ENCODE results near the gene SATB2.

SATB2 gene

DNA sequence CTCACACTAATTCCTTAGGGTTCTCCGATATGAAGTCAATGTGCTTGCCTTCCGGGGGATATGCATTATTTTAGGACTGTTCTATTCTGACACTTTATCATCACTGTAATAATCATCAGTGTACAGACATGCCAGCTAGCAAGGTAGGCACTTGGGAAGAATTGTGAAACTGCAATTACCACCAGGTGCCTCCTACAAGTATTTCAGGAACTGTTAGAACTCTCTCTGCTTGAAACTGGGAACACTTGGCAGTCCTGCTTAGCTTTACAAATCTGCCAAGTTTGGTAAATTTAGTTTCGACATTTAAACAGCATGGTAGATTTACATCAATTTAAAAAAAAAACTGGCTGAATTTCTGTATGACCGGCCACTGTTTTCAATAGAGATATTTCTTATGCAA, 128.7 kb downstream of the SATB2 start:
- H3K36me3 ChIP-seq (replicated peaks in 1 of 2; ENCODE audit: control insufficient read depth in 2 of 2, insufficient read depth in 2 of 2, low read length in 2 of 2): peaks cover 0 to 17% of the 10 kb centered on the region in 2 donors
- no peak overlapping the region for H3K14ac ChIP-seq (ENCODE audit: low read length)
- H3K27me3 ChIP-seq (ENCODE audit: control insufficient read depth in 3 of 3, insufficient read depth in 3 of 3, low read depth in 1 of 3, low read length in 3 of 3): no peaks in the 10 kb centered on the region
- no peak overlapping the region for H3K4me2 ChIP-seq (ENCODE audit: insufficient read depth, low read length, poor library complexity, severe bottlenecking)
- no peak overlapping the region for H4K91ac ChIP-seq (ENCODE audit: low read depth, low read length, poor library complexity)
- H4K8ac ChIP-seq (ENCODE audit: low read depth, low read length): no peak overlapping the region
- no peak for DNase-seq (ENCODE audit: low spot score)
- H3K23ac ChIP-seq (ENCODE audit: low read depth, low read length, poor library complexity): no peak overlapping the region
- H3K79me1 ChIP-seq (ENCODE audit: low read depth, low read length): no peaks in the 10 kb centered on the region
- H2BK5ac ChIP-seq (ENCODE audit: low read length): no peak overlapping the region
- H3K9ac ChIP-seq (ENCODE audit: low read depth, low read length, poor library complexity): no peak overlapping the region
- H2AFZ ChIP-seq (ENCODE audit: low read length): no peak overlapping the region
- H2BK15ac ChIP-seq (ENCODE audit: low read length): no peak overlapping the region
- H2BK120ac ChIP-seq (ENCODE audit: low read depth, low read length): no peak overlapping the region
- H3K18ac ChIP-seq (ENCODE audit: low read length): no peak overlapping the region
- peaks cover 0 to 1% of the 10 kb centered on the region in 2 donors for H3K9me3 ChIP-seq (replicated peaks in 1 of 2; ENCODE audit: control insufficient read depth in 2 of 2, insufficient read depth in 1 of 2, low read depth in 1 of 2, low read length in 2 of 2)
- whole genome bisulfite sequencing, 2 donors (ENCODE audit: extremely low coverage in 2 of 2, insufficient read length in 2 of 2, insufficient replicate concordance in 1 of 2): no CpG with 5 or more reads among the region's 4 CpGs
- H3K4me3 ChIP-seq (ENCODE audit: low read length in 2 of 2): no peak overlapping the region
- H2AK5ac ChIP-seq (ENCODE audit: low read depth, low read length): no peak overlapping the region
- no peak overlapping the region for H2BK12ac ChIP-seq (ENCODE audit: low read length)
- no peaks in the 10 kb centered on the region for H3K4me1 ChIP-seq (ENCODE audit: control insufficient read depth in 2 of 2, insufficient read depth in 1 of 2, low read depth in 1 of 2, low read length in 2 of 2)
- no peak overlapping the region for H3K4ac ChIP-seq (ENCODE audit: low read length)
- H3K27ac ChIP-seq (replicated peaks; ENCODE audit: low read length): no peak overlapping the region

DNA sequence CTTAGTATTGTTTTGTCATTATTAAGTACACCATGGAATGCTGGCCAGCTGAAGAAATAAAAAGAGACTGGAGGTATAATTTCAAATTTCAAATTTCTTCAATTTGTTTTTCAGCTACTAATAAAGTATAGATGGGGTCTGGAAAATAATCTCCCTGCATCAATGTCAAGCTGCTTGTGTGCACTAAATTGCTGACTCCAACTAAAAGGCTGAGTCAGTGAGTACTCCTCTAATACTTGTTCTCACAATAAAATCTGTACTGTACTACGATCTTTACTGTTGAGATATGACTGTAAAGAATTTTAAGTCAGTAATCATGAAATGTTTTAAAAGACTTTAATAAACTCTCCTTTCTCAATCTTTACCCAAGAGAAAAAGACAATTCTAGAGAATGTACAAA, 131.9 kb downstream of the SATB2 start:
- Histone ChIP-seq H3K36me3 (replicated peaks in 1 of 2; ENCODE audit: control insufficient read depth in 2 of 2, insufficient read depth in 2 of 2, low read length in 2 of 2) (peaks cover 0 to 27% of the 10 kb centered on the region in 2 donors), H2BK15ac (ENCODE audit: low read length) (no peak overlapping the region), H3K9me3 (replicated peaks in 1 of 2; ENCODE audit: control insufficient read depth in 2 of 2, insufficient read depth in 1 of 2, low read depth in 1 of 2, low read length in 2 of 2) (peaks cover 0 to 1% of the 10 kb centered on the region in 2 donors), H4K91ac (ENCODE audit: low read depth, low read length, poor library complexity) (no peak overlapping the region), H3K4me1 (ENCODE audit: control insufficient read depth in 2 of 2, insufficient read depth in 1 of 2, low read depth in 1 of 2, low read length in 2 of 2) (no peaks in the 10 kb centered on the region), H3K27me3 (ENCODE audit: control insufficient read depth in 3 of 3, insufficient read depth in 3 of 3, low read depth in 1 of 3, low read length in 3 of 3) (no peaks in the 10 kb centered on the region), H2AFZ (ENCODE audit: low read length) (no peak overlapping the region), H2AK5ac (ENCODE audit: low read depth, low read length) (no peak overlapping the region), H3K4me2 (ENCODE audit: insufficient read depth, low read length, poor library complexity, severe bottlenecking) (no peak overlapping the region), H3K4ac (ENCODE audit: low read length) (no peak overlapping the region), H3K27ac (replicated peaks; ENCODE audit: low read length) (no peak overlapping the region), H2BK120ac (ENCODE audit: low read depth, low read length) (no peak overlapping the region), H2BK12ac (ENCODE audit: low read length) (no peak overlapping the region), H3K9ac (ENCODE audit: low read depth, low read length, poor library complexity) (no peak overlapping the region), H4K8ac (ENCODE audit: low read depth, low read length) (no peak overlapping the region), H3K23ac (ENCODE audit: low read depth, low read length, poor library complexity) (no peak overlapping the region), H2BK5ac (ENCODE audit: low read length) (no peak overlapping the region), H3K4me3 (ENCODE audit: low read length in 2 of 2) (no peak overlapping the region), H3K14ac (ENCODE audit: low read length) (no peak overlapping the region), H3K79me1 (ENCODE audit: low read depth, low read length) (no peaks in the 10 kb centered on the region), H3K18ac (ENCODE audit: low read length) (no peak overlapping the region)
- no peak for DNase-seq (ENCODE audit: low spot score)
- WGBS, 2 donors (ENCODE audit: extremely low coverage in 2 of 2, insufficient read length in 2 of 2, insufficient replicate concordance in 1 of 2): no CpG with 5 or more reads among the region's 1 CpG

DNA sequence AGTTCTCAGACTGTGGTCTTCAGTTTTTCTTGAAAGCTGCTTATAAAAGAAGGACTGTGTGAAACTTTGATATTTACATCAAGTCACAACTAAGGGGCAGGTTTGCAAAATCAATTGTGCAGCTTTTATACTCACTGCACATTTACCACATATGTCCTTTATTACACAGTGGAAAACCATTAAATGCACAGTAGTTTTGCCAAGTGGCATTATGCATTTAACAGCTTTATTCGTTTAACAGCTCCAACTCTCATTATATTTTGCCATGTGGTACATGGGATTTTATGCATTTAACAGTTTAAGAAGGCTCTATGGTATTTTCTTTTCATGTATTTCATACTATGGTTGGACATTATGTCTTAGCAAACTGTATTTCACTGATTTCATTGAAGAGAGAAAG, 135.6 kb downstream of the SATB2 start:
- Histone ChIP-seq H3K79me1 (ENCODE audit: low read depth, low read length) (no peaks in the 10 kb centered on the region), H3K4ac (ENCODE audit: low read length) (no peak overlapping the region), H3K27ac (replicated peaks; ENCODE audit: low read length) (no peak overlapping the region), H4K91ac (ENCODE audit: low read depth, low read length, poor library complexity) (no peak overlapping the region), H3K14ac (ENCODE audit: low read length) (no peak overlapping the region), H3K4me1 (ENCODE audit: control insufficient read depth in 2 of 2, insufficient read depth in 1 of 2, low read depth in 1 of 2, low read length in 2 of 2) (no peaks in the 10 kb centered on the region), H3K27me3 (ENCODE audit: control insufficient read depth in 3 of 3, insufficient read depth in 3 of 3, low read depth in 1 of 3, low read length in 3 of 3) (no peaks in the 10 kb centered on the region), H3K4me3 (ENCODE audit: low read length in 2 of 2) (no peak overlapping the region), H2AK5ac (ENCODE audit: low read depth, low read length) (no peak overlapping the region), H3K23ac (ENCODE audit: low read depth, low read length, poor library complexity) (no peak overlapping the region), H3K4me2 (ENCODE audit: insufficient read depth, low read length, poor library complexity, severe bottlenecking) (no peak overlapping the region), H3K9ac (ENCODE audit: low read depth, low read length, poor library complexity) (no peak overlapping the region), H3K9me3 (replicated peaks in 1 of 2; ENCODE audit: control insufficient read depth in 2 of 2, insufficient read depth in 1 of 2, low read depth in 1 of 2, low read length in 2 of 2) (peaks cover 0 to 1% of the 10 kb centered on the region in 2 donors), H2BK5ac (ENCODE audit: low read length) (no peak overlapping the region), H2AFZ (ENCODE audit: low read length) (no peak overlapping the region), H2BK15ac (ENCODE audit: low read length) (no peak overlapping the region), H3K36me3 (replicated peaks in 1 of 2; ENCODE audit: control insufficient read depth in 2 of 2, insufficient read depth in 2 of 2, low read length in 2 of 2) (peaks cover 0 to 26% of the 10 kb centered on the region in 2 donors), H2BK12ac (ENCODE audit: low read length) (no peak overlapping the region), H2BK120ac (ENCODE audit: low read depth, low read length) (no peak overlapping the region), H3K18ac (ENCODE audit: low read length) (no peak overlapping the region), H4K8ac (ENCODE audit: low read depth, low read length) (no peak overlapping the region)
- no CpG with 5 or more reads among the region's 1 CpG for WGBS, 2 donors (ENCODE audit: extremely low coverage in 2 of 2, insufficient read length in 2 of 2, insufficient replicate concordance in 1 of 2)
- no peak for DNase-seq (ENCODE audit: low spot score)

DNA sequence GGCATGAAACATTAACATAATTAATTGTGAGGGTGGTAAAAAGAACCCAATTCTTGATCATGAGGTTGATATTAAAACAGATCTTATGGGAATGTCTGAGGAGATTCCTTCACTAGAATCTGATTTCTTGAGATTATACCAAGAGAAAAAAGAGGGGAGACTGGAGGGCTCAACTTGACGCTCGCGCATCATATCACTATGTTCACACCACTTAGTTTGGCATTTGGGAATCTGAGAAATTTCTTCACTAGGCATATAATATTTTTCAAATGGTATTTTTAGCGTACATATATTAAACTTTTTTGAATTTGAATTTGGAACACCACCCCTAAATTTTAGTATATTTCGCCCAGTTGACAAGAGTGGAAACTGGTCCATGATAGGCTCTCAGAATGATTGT, 140.1 kb downstream of the SATB2 start:
- H3K9ac ChIP-seq (ENCODE audit: low read depth, low read length, poor library complexity): no peak overlapping the region
- H3K4ac ChIP-seq (ENCODE audit: low read length): no peak overlapping the region
- no peaks in the 10 kb centered on the region for H3K4me1 ChIP-seq (ENCODE audit: control insufficient read depth in 2 of 2, insufficient read depth in 1 of 2, low read depth in 1 of 2, low read length in 2 of 2)
- no CpG with 5 or more reads among the region's 5 CpGs for WGBS, 2 donors (ENCODE audit: extremely low coverage in 2 of 2, insufficient read length in 2 of 2, insufficient replicate concordance in 1 of 2)
- H3K27ac ChIP-seq (replicated peaks; ENCODE audit: low read length): no peak overlapping the region
- no peaks in the 10 kb centered on the region for H3K79me1 ChIP-seq (ENCODE audit: low read depth, low read length)
- no peak for DNase-seq (ENCODE audit: low spot score)
- H3K14ac ChIP-seq (ENCODE audit: low read length): no peak overlapping the region
- H3K23ac ChIP-seq (ENCODE audit: low read depth, low read length, poor library complexity): no peak overlapping the region
- no peak overlapping the region for H2BK12ac ChIP-seq (ENCODE audit: low read length)
- H3K18ac ChIP-seq (ENCODE audit: low read length): no peak overlapping the region
- no peak overlapping the region for H3K4me3 ChIP-seq (ENCODE audit: low read length in 2 of 2)
- no peak overlapping the region for H2AFZ ChIP-seq (ENCODE audit: low read length)
- H2BK15ac ChIP-seq (ENCODE audit: low read length): no peak overlapping the region
- no peaks in the 10 kb centered on the region for H3K9me3 ChIP-seq (replicated peaks in 1 of 2; ENCODE audit: control insufficient read depth in 2 of 2, insufficient read depth in 1 of 2, low read depth in 1 of 2, low read length in 2 of 2)
- no peak overlapping the region for H2BK5ac ChIP-seq (ENCODE audit: low read length)
- no peak overlapping the region for H4K8ac ChIP-seq (ENCODE audit: low read depth, low read length)
- H4K91ac ChIP-seq (ENCODE audit: low read depth, low read length, poor library complexity): no peak overlapping the region
- H3K27me3 ChIP-seq (ENCODE audit: control insufficient read depth in 3 of 3, insufficient read depth in 3 of 3, low read depth in 1 of 3, low read length in 3 of 3): no peaks in the 10 kb centered on the region
- H2AK5ac ChIP-seq (ENCODE audit: low read depth, low read length): no peak overlapping the region
- no peak overlapping the region for H3K4me2 ChIP-seq (ENCODE audit: insufficient read depth, low read length, poor library complexity, severe bottlenecking)
- no peak overlapping the region for H2BK120ac ChIP-seq (ENCODE audit: low read depth, low read length)
- peaks cover 0 to 3% of the 10 kb centered on the region in 2 donors for H3K36me3 ChIP-seq (replicated peaks in 1 of 2; ENCODE audit: control insufficient read depth in 2 of 2, insufficient read depth in 2 of 2, low read length in 2 of 2)
